ENCODE measurements around the gene GTF2IRD2.
"Not testable (repeated sequence)": the region's sequence is repeated elsewhere in the genome, so short reads cannot be mapped to it uniquely, and the experiment has no call there.

DNA sequence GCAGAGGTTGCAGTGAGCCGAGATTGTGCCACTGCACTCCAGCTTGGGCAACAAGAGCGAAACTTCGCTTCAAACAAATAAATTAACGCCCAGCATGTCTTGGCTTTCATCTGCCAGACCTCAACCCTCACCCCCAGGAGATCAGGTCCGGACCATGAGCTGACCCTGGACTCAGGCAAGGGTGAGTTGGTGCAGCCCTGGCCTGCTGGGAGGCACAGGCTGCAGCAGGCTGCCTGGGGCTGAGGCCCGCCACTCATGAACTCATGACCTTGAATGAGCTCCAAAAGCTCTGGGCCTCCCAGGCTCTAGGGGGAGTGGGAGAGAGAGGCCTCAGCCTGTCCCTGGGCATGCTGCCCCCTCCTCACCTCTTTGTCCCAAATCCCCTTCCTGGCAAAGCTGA lies 79.3 kb downstream of the GTF2IRD2 start:
- TF ChIP-seq, protein P1, sequence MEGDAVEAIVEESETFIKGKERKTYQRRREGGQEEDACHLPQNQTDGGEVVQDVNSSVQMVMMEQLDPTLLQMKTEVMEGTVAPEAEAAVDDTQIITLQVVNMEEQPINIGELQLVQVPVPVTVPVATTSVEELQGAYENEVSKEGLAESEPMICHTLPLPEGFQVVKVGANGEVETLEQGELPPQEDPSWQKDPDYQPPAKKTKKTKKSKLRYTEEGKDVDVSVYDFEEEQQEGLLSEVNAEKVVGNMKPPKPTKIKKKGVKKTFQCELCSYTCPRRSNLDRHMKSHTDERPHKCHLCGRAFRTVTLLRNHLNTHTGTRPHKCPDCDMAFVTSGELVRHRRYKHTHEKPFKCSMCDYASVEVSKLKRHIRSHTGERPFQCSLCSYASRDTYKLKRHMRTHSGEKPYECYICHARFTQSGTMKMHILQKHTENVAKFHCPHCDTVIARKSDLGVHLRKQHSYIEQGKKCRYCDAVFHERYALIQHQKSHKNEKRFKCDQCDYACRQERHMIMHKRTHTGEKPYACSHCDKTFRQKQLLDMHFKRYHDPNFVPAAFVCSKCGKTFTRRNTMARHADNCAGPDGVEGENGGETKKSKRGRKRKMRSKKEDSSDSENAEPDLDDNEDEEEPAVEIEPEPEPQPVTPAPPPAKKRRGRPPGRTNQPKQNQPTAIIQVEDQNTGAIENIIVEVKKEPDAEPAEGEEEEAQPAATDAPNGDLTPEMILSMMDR (IDR thresholded peaks at IDR 0.05 in 2 of 3, conservative IDR thresholded peaks at IDR 0.05 in 1 of 3; ENCODE audit: control insufficient read depth in 2 of 3, extremely low read depth in 1 of 3, insufficient read depth in 1 of 3, low read depth in 3 of 3, low read length in 3 of 3) = not testable (repeated sequence)
- TF ChIP-seq ZNF217 (IDR thresholded peaks at IDR 0.05) = not testable (repeated sequence)

Measured in GM12878 (cell line).